ENCODE data around the gene RNF8. TPM values are rescaled to one million over a fixed set of nuclear protein-coding genes. Genes with fewer than 3 reads are reported as not detected.

RNF8 gene
- total RNA-seq, 1 donor from 2014 or later: 17.6 TPM

- no peaks in the 10 kb centered on the region for H3K9me3 ChIP-seq
- no peak for TF ChIP-seq CTCF (IDR thresholded peaks at IDR 0.05)
- H3K27me3 ChIP-seq: no peaks in the 10 kb centered on the region
- peaks cover 50% of the 10 kb centered on the region for H3K36me3 ChIP-seq
- peaks cover 14% of the 10 kb centered on the region for H3K4me1 ChIP-seq
- H3K4me3 ChIP-seq: no peak overlapping the region
- peak; percentile 62 for ATAC-seq
- H3K27ac ChIP-seq: no peak overlapping the region
- intact Hi-C loops (cut with DNase I): no loop called here
- no peak for DNase-seq
These were observed 15.2 kb downstream of the RNF8 start for GRCh38 chr6:37368961-37369320.

GRCh38 chr6:37369321-37370201 is 15.8 kb downstream of the RNF8 start:
- Histone ChIP-seq H3K4me3 (no peak overlapping the region), H3K36me3 (peaks cover 53% of the 10 kb centered on the region), H3K27ac (peak overlapping the region; percentile 24), H3K4me1 (peaks cover 14% of the 10 kb centered on the region), H3K27me3 (no peaks in the 10 kb centered on the region), H3K9me3 (no peaks in the 10 kb centered on the region)
- TF ChIP-seq CTCF (IDR thresholded peaks at IDR 0.05): no peak
- intact Hi-C loops (cut with DNase I): no loop called here
- no peak for DNase-seq
- ATAC-seq: peak; percentile 48

- H3K27ac ChIP-seq: no peak overlapping the region
- H3K4me1 ChIP-seq: peaks cover 14% of the 10 kb centered on the region
- ATAC-seq (peak; percentile 82), DNase-seq (no peak)
- H3K4me3 ChIP-seq: no peak overlapping the region
- TF ChIP-seq CTCF (IDR thresholded peaks at IDR 0.05): no peak
- intact Hi-C loops (cut with DNase I): no loop called here
- no peaks in the 10 kb centered on the region for H3K27me3 ChIP-seq
- H3K36me3 ChIP-seq: peaks cover 58% of the 10 kb centered on the region
- H3K9me3 ChIP-seq: no peaks in the 10 kb centered on the region
These were observed 17.6 kb downstream of the RNF8 start for GRCh38 chr6:37371154-37372083.

DNA sequence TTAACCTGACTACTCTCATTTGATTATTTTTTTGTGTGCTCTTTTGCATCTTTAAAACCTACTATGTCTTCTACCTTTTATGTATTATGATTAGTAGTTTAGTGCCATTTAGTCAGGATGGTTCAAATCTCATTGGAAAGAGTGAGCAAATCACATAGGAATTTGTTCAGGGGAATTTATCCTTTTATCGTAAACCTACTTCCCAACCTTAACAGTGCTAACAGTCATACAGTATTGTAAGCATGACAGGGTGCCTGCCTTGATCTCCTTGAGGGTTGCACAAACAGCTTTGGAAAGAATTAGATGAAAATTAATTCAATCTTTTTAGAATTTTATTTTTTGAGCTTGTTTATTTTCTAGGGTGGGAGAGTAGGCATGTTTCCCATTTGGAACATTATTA is 18.3 kb downstream of the RNF8 start:
- Histone ChIP-seq H3K27ac (no peak overlapping the region), H3K4me1 (peaks cover 14% of the 10 kb centered on the region)
- no peak for ATAC-seq

More for the DNA sequence above, 18.3 kb downstream of the RNF8 start:
- H3K36me3 ChIP-seq: peaks cover 61% of the 10 kb centered on the region
- no peak for DNase-seq
- TF ChIP-seq CTCF (IDR thresholded peaks at IDR 0.05): no peak
- H3K4me3 ChIP-seq: no peak overlapping the region
- intact Hi-C loops (cut with DNase I): no loop called here
- no peaks in the 10 kb centered on the region for H3K9me3 ChIP-seq
- no peaks in the 10 kb centered on the region for H3K27me3 ChIP-seq

All from upper lobe of right lung (tissue), 1 donor.